Glutamatergic neuron (in vitro differentiated cells): ENCODE results near the gene KCNJ1. TPM values are rescaled to one million over a fixed set of nuclear protein-coding genes. Genes with fewer than 3 reads are reported as not detected.

Experiments used
- DNase-seq: peaks from one replicate; pipeline ENCODE4 v3.0.0; 2022
- H3K27ac Mint-ChIP-seq: one replicate; pipeline ENCODE4 v1.8.0; 2020; ENCODE audit warnings: mild to moderate bottlenecking, mixed read lengths, inconsistent platforms; ENCODE audit not compliant: unreplicated experiment
- H3K27me3 Mint-ChIP-seq: one replicate; pipeline ENCODE4 v1.8.0; 2020; ENCODE audit warnings: mild to moderate bottlenecking, moderate library complexity, mixed read lengths, inconsistent platforms; ENCODE audit not compliant: unreplicated experiment
- H3K36me3 Mint-ChIP-seq: one replicate; pipeline ENCODE4 v1.8.0; 2020; ENCODE audit warnings: mild to moderate bottlenecking, mixed read lengths, inconsistent platforms; ENCODE audit not compliant: unreplicated experiment
- H3K4me1 Mint-ChIP-seq: one replicate; pipeline ENCODE4 v1.8.0; 2020; ENCODE audit warnings: mild to moderate bottlenecking, low read depth, mixed read lengths, inconsistent platforms; ENCODE audit not compliant: unreplicated experiment
- H3K4me3 Mint-ChIP-seq: one replicate; pipeline ENCODE4 v1.8.0; 2020; ENCODE audit warnings: mild to moderate bottlenecking, mixed read lengths, inconsistent platforms; ENCODE audit not compliant: unreplicated experiment
- H3K9me3 Mint-ChIP-seq: one replicate; pipeline ENCODE4 v1.8.0; 2020; ENCODE audit warnings: mild to moderate bottlenecking, moderate library complexity, mixed read lengths, inconsistent platforms; ENCODE audit not compliant: unreplicated experiment
- CTCF ChIP-seq: fragments of 200-600 bp; sonication (generic); IDR thresholded peaks from one replicate; pipeline ENCODE4 v1.5.0; 2021; ENCODE audit not compliant: partially characterized antibody, unreplicated experiment
- total RNA-seq: library from RNA; stranded (reverse); fragmentation: NEBNext Ultra II Directional; extraction: Animal tissue kit (Norgen Biotek cat#: 25700); gene quantifications from one replicate; pipeline ENCODE4 v1.2.1, GENCODE V29; 2021; ENCODE audit not compliant: unreplicated experiment

The KCNJ1 gene
- total RNA-seq, 1 donor from 2014 or later, result not detected

GRCh38 chr11:128908391-128909246, 41.5 kb upstream of the KCNJ1 start:
- Mint-ChIP-seq H3K36me3 (peaks cover 6% of the 10 kb centered on the region), H3K9me3 (peaks cover 5% of the 10 kb centered on the region), H3K4me3 (no peak overlapping the region), H3K27me3 (peaks cover 13% of the 10 kb centered on the region), H3K27ac (no peak overlapping the region), H3K4me1 (peaks cover 15% of the 10 kb centered on the region)
- no peak for DNase-seq
- TF ChIP-seq CTCF, result no peak

GRCh38 chr11:128907585-128907984, 40.5 kb upstream of the KCNJ1 start:
- peak overlapping the region; percentile 13 for H3K4me3 Mint-ChIP-seq
- no peak overlapping the region for H3K27ac Mint-ChIP-seq
- H3K27me3 Mint-ChIP-seq, result peaks cover 15% of the 10 kb centered on the region
- TF ChIP-seq CTCF, result no peak
- H3K36me3 Mint-ChIP-seq, result peaks cover 6% of the 10 kb centered on the region
- H3K9me3 Mint-ChIP-seq, result peaks cover 7% of the 10 kb centered on the region
- no peak for DNase-seq
- peaks cover 16% of the 10 kb centered on the region for H3K4me1 Mint-ChIP-seq

GRCh38 chr11:128906185-128907050, 39.3 kb upstream of the KCNJ1 start:
- Mint-ChIP-seq H3K4me1 (peaks cover 23% of the 10 kb centered on the region), H3K27me3 (peaks cover 9% of the 10 kb centered on the region), H3K36me3 (no peaks in the 10 kb centered on the region), H3K4me3 (peak overlapping the region; percentile 60), H3K27ac (no peak overlapping the region), H3K9me3 (peaks cover 2% of the 10 kb centered on the region)
- TF ChIP-seq CTCF, result no peak
- DNase-seq, result no peak

- peaks cover 29% of the 10 kb centered on the region for H3K4me1 Mint-ChIP-seq
- TF ChIP-seq CTCF, result peak; percentile 52
Measured at GRCh38 chr11:128905345-128906184, 38.5 kb upstream of the KCNJ1 start.

More at GRCh38 chr11:128905345-128906184, 38.5 kb upstream of the KCNJ1 start:
- Mint-ChIP-seq H3K27ac (no peak overlapping the region), H3K4me3 (peak overlapping the region; percentile 74), H3K36me3 (no peaks in the 10 kb centered on the region), H3K9me3 (peaks cover 2% of the 10 kb centered on the region), H3K27me3 (peaks cover 13% of the 10 kb centered on the region)
- DNase-seq, result no peak
